GM23338 (cell line): Measurements from ENCODE around the gene UFSP1. TPM values are rescaled to one million over a fixed set of nuclear protein-coding genes. Genes with fewer than 3 reads are reported as not detected.

Source experiments
- ATAC-seq: fragments of 200-7000 bp; cut with Tn5 transposase; 3 replicates; pipeline ENCODE4 v1.9.1; 2020
- DNase-seq: peaks from one replicate; pipeline ENCODE4 v3.0.0-alpha.2; 2015; ENCODE audit warnings: low spot score
- H2AFZ ChIP-seq: fragments of 200-600 bp; sonication (generic); 2 replicates; pipeline ENCODE4 v1.8.0; 2016; ENCODE audit warnings: antibody characterized with exemption, mild to moderate bottlenecking, moderate library complexity
- H3F3A ChIP-seq: fragments of 200-600 bp; sonication (generic); replicated peaks from 2 replicates; pipeline ENCODE4 v1.8.0; 2017; ENCODE audit warnings: antibody characterized with exemption, mixed run types, low read depth
- H3K27ac ChIP-seq: fragments of 200-600 bp; sonication (generic); 2 replicates; pipeline ENCODE4 v1.6.1; 2016; ENCODE audit warnings: low read depth
- H3K27me3 ChIP-seq: fragments of 200-600 bp; sonication (generic); 2 replicates; pipeline ENCODE4 v1.8.0; 2016; ENCODE audit warnings: mild to moderate bottlenecking, mixed run types, moderate library complexity; ENCODE audit not compliant: insufficient read depth
- H3K36me3 ChIP-seq: fragments of 200-600 bp; sonication (generic); 2 replicates; pipeline ENCODE4 v1.8.0; 2016; ENCODE audit warnings: mild to moderate bottlenecking; ENCODE audit not compliant: insufficient read depth
- H3K4me1 ChIP-seq: fragments of 200-600 bp; sonication (generic); 2 replicates; pipeline ENCODE4 v1.8.0; 2016; ENCODE audit warnings: mild to moderate bottlenecking, moderate library complexity; ENCODE audit not compliant: insufficient read depth
- H3K4me2 ChIP-seq: fragments of 200-600 bp; sonication (generic); 2 replicates; pipeline ENCODE4 v1.7.1; 2017; ENCODE audit warnings: mixed run types
- H3K4me3 ChIP-seq: fragments of 200-600 bp; sonication (generic); 2 replicates; pipeline ENCODE4 v1.6.1; 2016; ENCODE audit warnings: mixed run types
- H3K79me2 ChIP-seq: fragments of 200-600 bp; sonication (generic); replicated peaks from 2 replicates; pipeline ENCODE4 v1.8.0; 2017; ENCODE audit warnings: mild to moderate bottlenecking; ENCODE audit not compliant: insufficient read depth
- H3K9me2 ChIP-seq: fragments of 200-600 bp; sonication (generic); 2 replicates; pipeline ENCODE4 v1.8.0; 2017; ENCODE audit not compliant: insufficient read depth
- H4K20me1 ChIP-seq: fragments of 200-600 bp; sonication (generic); replicated peaks from 2 replicates; pipeline ENCODE4 v1.8.0; 2017; ENCODE audit warnings: mild to moderate bottlenecking; ENCODE audit not compliant: insufficient read depth
- H3K27ac Mint-ChIP-seq: 2 replicates; pipeline ENCODE4 v1.8.0; 2020; ENCODE audit warnings: inconsistent platforms, mild to moderate bottlenecking, moderate library complexity, mixed read lengths
- H3K27me3 Mint-ChIP-seq: 3 replicates; pipeline ENCODE4 v1.8.0; 2022; ENCODE audit warnings: low read depth, mild to moderate bottlenecking, moderate library complexity, mixed read lengths, inconsistent platforms; ENCODE audit not compliant: insufficient read depth, poor library complexity
- H3K36me3 Mint-ChIP-seq: 3 replicates; pipeline ENCODE4 v1.8.0; 2021; ENCODE audit warnings: low read depth, mild to moderate bottlenecking, inconsistent platforms, moderate library complexity, mixed read lengths
- H3K4me1 Mint-ChIP-seq: 3 replicates; pipeline ENCODE4 v1.8.0; 2020; ENCODE audit warnings: mild to moderate bottlenecking, inconsistent platforms, mixed read lengths
- H3K4me3 Mint-ChIP-seq: 3 replicates; pipeline ENCODE4 v1.8.0; 2021; ENCODE audit warnings: moderate library complexity, mild to moderate bottlenecking, inconsistent platforms, mixed read lengths
- H3K9me3 Mint-ChIP-seq: 3 replicates; pipeline ENCODE4 v1.8.0; 2020; ENCODE audit warnings: moderate library complexity, mild to moderate bottlenecking, inconsistent platforms, mixed read lengths
- CREB1 ChIP-seq: fragments of 250-450 bp; sonication (Bioruptor Pico); IDR thresholded peaks from 2 replicates; pipeline ENCODE4 v1.5.0; 2020; ENCODE audit warnings: low read depth, mild to moderate bottlenecking, moderate library complexity
- EZH2 ChIP-seq: fragments of 200-600 bp; sonication (generic); IDR thresholded peaks from one replicate; pipeline ENCODE4 v1.8.0; 2017; ENCODE audit warnings: antibody characterized with exemption, mild to moderate bottlenecking, low read depth; ENCODE audit not compliant: unreplicated experiment
- EZH2phosphoT487 ChIP-seq: fragments of 200-600 bp; sonication (generic); IDR thresholded peaks from one replicate; pipeline ENCODE4 v1.8.1; 2018; ENCODE audit warnings: antibody characterized with exemption; ENCODE audit not compliant: unreplicated experiment
- JUNB ChIP-seq: IDR thresholded peaks from one replicate; pipeline ENCODE4 v1.6.1; 2016; ENCODE audit warnings: antibody characterized with exemption; ENCODE audit not compliant: unreplicated experiment
- NANOG ChIP-seq: IDR thresholded peaks from 2 replicates; pipeline ENCODE4 v1.6.1; 2016; ENCODE audit warnings: antibody characterized with exemption, borderline replicate concordance
- POLR2AphosphoS5 ChIP-seq: IDR thresholded peaks from 2 replicates; pipeline ENCODE4 v1.6.1; 2016; ENCODE audit warnings: antibody characterized with exemption, low read depth
- STAT1 ChIP-seq: IDR thresholded peaks from one replicate; pipeline ENCODE4 v1.6.1; 2016; ENCODE audit warnings: antibody characterized with exemption; ENCODE audit not compliant: unreplicated experiment
- ZNF114 ChIP-seq: fragments of 250-450 bp; sonication (Bioruptor Pico); IDR thresholded peaks from 2 replicates; pipeline ENCODE4 v1.5.0; 2020; ENCODE audit warnings: mild to moderate bottlenecking, moderate library complexity
- ZNF331 ChIP-seq: fragments of 250-450 bp; sonication (Bioruptor Pico); IDR thresholded peaks from 2 replicates; pipeline ENCODE4 v1.5.0; 2020; ENCODE audit warnings: low read depth, mild to moderate bottlenecking, moderate library complexity
- polyA plus RNA-seq: library from polyadenylated mRNA; unstranded; fragments of >200 nt; fragmentation: Nextera tagmentation; extraction: Ambion mirVana; gene quantifications from 2 replicates; pipeline ENCODE4 v1.2.1, GENCODE V29; 2016
- total RNA-seq: library from RNA; depleted of rRNA; stranded (reverse); fragments of >200 nt; shearing (Covaris generic); gene quantifications from 2 replicates; pipeline ENCODE4 v1.2.3, GENCODE V29; 2014
- TF ChIP-seq, protein P1 (sequence below): fragments of 250-450 bp; sonication (Bioruptor Pico); IDR thresholded peaks from 2 replicates; pipeline ENCODE4 v1.5.0; 2020; ENCODE audit warnings: mild to moderate bottlenecking, moderate library complexity
- TF ChIP-seq, protein P2 (sequence below): IDR thresholded peaks from 2 replicates; pipeline ENCODE4 v1.6.1; 2016; ENCODE audit warnings: antibody characterized with exemption
- TF ChIP-seq, protein P3 (sequence below): IDR thresholded peaks from one replicate; pipeline ENCODE4 v1.6.1; 2018; ENCODE audit warnings: antibody characterized with exemption; ENCODE audit not compliant: unreplicated experiment
- TF ChIP-seq, protein P4 (sequence below), 2 experiments: fragments of 200-600 bp in 1 of 2; sonication (generic) in 1 of 2; conservative IDR thresholded peaks; 2 replicates each; pipeline versions ENCODE4 v1.5.1 to v1.6.1; 2016 to 2017; ENCODE audit warnings: antibody characterized with exemption in 2 of 2, low read depth in 2 of 2, mild to moderate bottlenecking in 2 of 2, moderate library complexity in 1 of 2

The UFSP1 gene
- total and polyA plus RNA-seq, 2 experiments from 2014 or later: 2.0 to 11.8 TPM

DNA sequence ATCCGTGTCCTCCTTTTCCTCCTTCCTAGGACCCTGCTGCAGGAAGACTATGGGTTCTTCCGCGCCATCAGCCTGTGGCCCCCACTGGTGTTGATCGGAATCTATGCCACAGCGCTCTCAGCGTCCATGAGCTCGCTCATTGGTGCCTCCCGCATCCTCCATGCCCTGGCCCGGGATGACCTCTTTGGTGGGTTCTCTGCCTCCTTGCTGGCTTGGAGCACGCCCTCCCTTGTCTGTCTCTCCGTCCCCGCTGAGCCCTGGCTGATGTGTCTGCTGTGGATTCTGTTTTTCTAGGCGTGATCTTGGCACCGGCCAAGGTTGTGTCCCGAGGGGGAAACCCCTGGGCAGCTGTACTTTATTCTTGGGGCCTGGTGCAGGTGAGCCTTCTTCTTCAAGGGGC is 29.7 kb downstream of the UFSP1 start:
- no peak overlapping the region for H3K4me3 ChIP-seq
- no peak overlapping the region for H3K27ac ChIP-seq
- Mint-ChIP-seq H3K9me3 (no peaks in the 10 kb centered on the region), H3K36me3 (peaks cover 50% of the 10 kb centered on the region), H3K4me3 (no peak overlapping the region), H3K27ac (no peak overlapping the region), H3K27me3 (peaks cover 8% of the 10 kb centered on the region), H3K4me1 (peaks cover 5% of the 10 kb centered on the region; the same call in 2 of the 3 replicates)
- peaks cover 4% of the 10 kb centered on the region for H3K36me3 ChIP-seq
- 0 out of 2 replicates have a peak, but pooled peaks cover 3% of the 10 kb centered on the region for H4K20me1 ChIP-seq
- no peaks in the 10 kb centered on the region for H3F3A ChIP-seq
- H3K9me2 ChIP-seq: no peaks in the 10 kb centered on the region
- no peak overlapping the region for H3K4me2 ChIP-seq
- no peak for TF ChIP-seq ZNF114 (CRISPR knock-in tag)
- no peak for TF ChIP-seq CREB1 (CRISPR knock-in tag)
- no peak for TF ChIP-seq JUNB
- TF ChIP-seq EZH2phosphoT487: no peak
- TF ChIP-seq, protein P1, sequence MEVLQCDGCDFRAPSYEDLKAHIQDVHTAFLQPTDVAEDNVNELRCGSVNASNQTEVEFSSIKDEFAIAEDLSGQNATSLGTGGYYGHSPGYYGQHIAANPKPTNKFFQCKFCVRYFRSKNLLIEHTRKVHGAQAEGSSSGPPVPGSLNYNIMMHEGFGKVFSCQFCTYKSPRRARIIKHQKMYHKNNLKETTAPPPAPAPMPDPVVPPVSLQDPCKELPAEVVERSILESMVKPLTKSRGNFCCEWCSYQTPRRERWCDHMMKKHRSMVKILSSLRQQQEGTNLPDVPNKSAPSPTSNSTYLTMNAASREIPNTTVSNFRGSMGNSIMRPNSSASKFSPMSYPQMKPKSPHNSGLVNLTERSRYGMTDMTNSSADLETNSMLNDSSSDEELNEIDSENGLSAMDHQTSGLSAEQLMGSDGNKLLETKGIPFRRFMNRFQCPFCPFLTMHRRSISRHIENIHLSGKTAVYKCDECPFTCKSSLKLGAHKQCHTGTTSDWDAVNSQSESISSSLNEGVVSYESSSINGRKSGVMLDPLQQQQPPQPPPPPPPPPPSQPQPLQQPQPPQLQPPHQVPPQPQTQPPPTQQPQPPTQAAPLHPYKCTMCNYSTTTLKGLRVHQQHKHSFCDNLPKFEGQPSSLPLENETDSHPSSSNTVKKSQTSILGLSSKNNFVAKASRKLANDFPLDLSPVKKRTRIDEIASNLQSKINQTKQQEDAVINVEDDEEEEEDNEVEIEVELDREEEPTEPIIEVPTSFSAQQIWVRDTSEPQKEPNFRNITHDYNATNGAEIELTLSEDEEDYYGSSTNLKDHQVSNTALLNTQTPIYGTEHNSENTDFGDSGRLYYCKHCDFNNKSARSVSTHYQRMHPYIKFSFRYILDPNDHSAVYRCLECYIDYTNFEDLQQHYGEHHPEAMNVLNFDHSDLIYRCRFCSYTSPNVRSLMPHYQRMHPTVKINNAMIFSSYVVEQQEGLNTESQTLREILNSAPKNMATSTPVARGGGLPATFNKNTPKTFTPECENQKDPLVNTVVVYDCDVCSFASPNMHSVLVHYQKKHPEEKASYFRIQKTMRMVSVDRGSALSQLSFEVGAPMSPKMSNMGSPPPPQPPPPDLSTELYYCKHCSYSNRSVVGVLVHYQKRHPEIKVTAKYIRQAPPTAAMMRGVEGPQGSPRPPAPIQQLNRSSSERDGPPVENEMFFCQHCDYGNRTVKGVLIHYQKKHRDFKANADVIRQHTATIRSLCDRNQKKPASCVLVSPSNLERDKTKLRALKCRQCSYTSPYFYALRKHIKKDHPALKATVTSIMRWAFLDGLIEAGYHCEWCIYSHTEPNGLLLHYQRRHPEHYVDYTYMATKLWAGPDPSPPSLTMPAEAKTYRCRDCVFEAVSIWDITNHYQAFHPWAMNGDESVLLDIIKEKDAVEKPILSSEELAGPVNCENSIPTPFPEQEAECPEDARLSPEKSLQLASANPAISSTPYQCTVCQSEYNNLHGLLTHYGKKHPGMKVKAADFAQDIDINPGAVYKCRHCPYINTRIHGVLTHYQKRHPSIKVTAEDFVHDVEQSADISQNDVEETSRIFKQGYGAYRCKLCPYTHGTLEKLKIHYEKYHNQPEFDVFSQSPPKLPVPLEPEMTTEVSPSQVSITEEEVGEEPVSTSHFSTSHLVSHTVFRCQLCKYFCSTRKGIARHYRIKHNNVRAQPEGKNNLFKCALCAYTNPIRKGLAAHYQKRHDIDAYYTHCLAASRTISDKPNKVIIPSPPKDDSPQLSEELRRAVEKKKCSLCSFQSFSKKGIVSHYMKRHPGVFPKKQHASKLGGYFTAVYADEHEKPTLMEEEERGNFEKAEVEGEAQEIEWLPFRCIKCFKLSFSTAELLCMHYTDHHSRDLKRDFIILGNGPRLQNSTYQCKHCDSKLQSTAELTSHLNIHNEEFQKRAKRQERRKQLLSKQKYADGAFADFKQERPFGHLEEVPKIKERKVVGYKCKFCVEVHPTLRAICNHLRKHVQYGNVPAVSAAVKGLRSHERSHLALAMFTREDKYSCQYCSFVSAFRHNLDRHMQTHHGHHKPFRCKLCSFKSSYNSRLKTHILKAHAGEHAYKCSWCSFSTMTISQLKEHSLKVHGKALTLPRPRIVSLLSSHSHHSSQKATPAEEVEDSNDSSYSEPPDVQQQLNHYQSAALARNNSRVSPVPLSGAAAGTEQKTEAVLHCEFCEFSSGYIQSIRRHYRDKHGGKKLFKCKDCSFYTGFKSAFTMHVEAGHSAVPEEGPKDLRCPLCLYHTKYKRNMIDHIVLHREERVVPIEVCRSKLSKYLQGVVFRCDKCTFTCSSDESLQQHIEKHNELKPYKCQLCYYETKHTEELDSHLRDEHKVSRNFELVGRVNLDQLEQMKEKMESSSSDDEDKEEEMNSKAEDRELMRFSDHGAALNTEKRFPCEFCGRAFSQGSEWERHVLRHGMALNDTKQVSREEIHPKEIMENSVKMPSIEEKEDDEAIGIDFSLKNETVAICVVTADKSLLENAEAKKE: no peak
- TF ChIP-seq, protein P2, sequence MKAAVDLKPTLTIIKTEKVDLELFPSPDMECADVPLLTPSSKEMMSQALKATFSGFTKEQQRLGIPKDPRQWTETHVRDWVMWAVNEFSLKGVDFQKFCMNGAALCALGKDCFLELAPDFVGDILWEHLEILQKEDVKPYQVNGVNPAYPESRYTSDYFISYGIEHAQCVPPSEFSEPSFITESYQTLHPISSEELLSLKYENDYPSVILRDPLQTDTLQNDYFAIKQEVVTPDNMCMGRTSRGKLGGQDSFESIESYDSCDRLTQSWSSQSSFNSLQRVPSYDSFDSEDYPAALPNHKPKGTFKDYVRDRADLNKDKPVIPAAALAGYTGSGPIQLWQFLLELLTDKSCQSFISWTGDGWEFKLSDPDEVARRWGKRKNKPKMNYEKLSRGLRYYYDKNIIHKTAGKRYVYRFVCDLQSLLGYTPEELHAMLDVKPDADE: no peak
- TF ChIP-seq, protein P3, sequence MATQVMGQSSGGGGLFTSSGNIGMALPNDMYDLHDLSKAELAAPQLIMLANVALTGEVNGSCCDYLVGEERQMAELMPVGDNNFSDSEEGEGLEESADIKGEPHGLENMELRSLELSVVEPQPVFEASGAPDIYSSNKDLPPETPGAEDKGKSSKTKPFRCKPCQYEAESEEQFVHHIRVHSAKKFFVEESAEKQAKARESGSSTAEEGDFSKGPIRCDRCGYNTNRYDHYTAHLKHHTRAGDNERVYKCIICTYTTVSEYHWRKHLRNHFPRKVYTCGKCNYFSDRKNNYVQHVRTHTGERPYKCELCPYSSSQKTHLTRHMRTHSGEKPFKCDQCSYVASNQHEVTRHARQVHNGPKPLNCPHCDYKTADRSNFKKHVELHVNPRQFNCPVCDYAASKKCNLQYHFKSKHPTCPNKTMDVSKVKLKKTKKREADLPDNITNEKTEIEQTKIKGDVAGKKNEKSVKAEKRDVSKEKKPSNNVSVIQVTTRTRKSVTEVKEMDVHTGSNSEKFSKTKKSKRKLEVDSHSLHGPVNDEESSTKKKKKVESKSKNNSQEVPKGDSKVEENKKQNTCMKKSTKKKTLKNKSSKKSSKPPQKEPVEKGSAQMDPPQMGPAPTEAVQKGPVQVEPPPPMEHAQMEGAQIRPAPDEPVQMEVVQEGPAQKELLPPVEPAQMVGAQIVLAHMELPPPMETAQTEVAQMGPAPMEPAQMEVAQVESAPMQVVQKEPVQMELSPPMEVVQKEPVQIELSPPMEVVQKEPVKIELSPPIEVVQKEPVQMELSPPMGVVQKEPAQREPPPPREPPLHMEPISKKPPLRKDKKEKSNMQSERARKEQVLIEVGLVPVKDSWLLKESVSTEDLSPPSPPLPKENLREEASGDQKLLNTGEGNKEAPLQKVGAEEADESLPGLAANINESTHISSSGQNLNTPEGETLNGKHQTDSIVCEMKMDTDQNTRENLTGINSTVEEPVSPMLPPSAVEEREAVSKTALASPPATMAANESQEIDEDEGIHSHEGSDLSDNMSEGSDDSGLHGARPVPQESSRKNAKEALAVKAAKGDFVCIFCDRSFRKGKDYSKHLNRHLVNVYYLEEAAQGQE: no peak
- TF ChIP-seq NANOG: no peak
- TF ChIP-seq, protein P4, sequence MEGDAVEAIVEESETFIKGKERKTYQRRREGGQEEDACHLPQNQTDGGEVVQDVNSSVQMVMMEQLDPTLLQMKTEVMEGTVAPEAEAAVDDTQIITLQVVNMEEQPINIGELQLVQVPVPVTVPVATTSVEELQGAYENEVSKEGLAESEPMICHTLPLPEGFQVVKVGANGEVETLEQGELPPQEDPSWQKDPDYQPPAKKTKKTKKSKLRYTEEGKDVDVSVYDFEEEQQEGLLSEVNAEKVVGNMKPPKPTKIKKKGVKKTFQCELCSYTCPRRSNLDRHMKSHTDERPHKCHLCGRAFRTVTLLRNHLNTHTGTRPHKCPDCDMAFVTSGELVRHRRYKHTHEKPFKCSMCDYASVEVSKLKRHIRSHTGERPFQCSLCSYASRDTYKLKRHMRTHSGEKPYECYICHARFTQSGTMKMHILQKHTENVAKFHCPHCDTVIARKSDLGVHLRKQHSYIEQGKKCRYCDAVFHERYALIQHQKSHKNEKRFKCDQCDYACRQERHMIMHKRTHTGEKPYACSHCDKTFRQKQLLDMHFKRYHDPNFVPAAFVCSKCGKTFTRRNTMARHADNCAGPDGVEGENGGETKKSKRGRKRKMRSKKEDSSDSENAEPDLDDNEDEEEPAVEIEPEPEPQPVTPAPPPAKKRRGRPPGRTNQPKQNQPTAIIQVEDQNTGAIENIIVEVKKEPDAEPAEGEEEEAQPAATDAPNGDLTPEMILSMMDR (conservative IDR thresholded peaks at IDR 0.05; ENCODE audit: low read depth in 2 of 2): no peak
- no peak for TF ChIP-seq EZH2
- TF ChIP-seq ZNF331 (CRISPR knock-in tag): no peak
- TF ChIP-seq POLR2AphosphoS5: no peak
- no peak for TF ChIP-seq STAT1
- ATAC-seq (no peak), DNase-seq (no peak)
- H3K79me2 ChIP-seq: peaks cover 21% of the 10 kb centered on the region
- no peaks in the 10 kb centered on the region for H3K27me3 ChIP-seq
- H2AFZ ChIP-seq: no peak overlapping the region
- H3K4me1 ChIP-seq: no peaks in the 10 kb centered on the region
